ENCODE results near the gene LSM3.

The LSM3 gene

GRCh38 chr3:14234251-14235002, 55.8 kb downstream of the LSM3 start:
- no peak for DNase-seq (ENCODE audit: low read depth)
- TF ChIP-seq, protein P1, sequence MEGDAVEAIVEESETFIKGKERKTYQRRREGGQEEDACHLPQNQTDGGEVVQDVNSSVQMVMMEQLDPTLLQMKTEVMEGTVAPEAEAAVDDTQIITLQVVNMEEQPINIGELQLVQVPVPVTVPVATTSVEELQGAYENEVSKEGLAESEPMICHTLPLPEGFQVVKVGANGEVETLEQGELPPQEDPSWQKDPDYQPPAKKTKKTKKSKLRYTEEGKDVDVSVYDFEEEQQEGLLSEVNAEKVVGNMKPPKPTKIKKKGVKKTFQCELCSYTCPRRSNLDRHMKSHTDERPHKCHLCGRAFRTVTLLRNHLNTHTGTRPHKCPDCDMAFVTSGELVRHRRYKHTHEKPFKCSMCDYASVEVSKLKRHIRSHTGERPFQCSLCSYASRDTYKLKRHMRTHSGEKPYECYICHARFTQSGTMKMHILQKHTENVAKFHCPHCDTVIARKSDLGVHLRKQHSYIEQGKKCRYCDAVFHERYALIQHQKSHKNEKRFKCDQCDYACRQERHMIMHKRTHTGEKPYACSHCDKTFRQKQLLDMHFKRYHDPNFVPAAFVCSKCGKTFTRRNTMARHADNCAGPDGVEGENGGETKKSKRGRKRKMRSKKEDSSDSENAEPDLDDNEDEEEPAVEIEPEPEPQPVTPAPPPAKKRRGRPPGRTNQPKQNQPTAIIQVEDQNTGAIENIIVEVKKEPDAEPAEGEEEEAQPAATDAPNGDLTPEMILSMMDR (IDR thresholded peaks at IDR 0.05; ENCODE audit: control insufficient read depth, insufficient read depth, low read depth, low read length, missing control alignments): no peak
- H3K4me3 ChIP-seq (ENCODE audit: control insufficient read depth, low read depth, low read length): no peak overlapping the region

DNA sequence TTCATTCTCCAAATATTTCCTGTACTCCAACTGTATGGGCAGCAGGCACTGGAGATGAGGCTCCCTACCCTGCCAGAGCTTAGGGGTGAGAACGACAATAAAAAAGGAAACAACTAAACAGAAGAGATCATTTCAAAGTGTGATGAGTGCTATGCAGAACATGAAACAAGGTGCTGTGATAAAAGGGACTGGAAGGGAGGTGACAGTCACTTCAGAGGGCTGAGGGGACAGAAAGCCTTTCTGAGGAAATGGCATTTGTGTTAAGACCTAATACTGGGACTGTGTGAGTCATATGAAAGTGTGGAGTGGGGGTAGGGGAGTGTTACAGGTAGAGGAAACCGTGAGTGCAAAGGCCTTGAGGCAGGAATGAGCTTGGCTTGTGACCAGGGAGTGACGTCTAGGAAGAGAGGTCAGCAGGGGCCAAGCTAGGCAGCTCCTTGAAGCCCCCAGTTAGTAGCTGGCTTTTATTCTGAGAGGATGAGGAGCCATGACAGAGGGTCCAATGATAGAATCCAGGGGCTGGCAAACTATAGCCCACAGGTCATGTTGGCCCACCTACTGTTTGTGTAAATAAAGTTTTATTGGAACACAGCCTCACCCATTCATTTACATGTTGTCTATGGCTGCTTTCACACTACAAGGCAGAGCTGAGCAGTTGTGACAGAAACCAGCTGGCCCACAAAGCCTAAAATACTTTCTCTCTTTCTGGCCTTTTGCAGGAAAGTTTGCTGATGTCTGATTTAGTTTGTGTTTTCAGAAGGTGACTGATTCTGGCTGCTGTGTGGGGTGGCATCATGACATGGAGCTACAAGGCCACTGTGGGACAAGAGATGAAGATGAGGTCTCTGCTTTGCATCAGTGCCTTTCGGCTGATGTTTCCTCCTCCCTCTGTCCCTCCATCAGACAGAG, 56.6 kb downstream of the LSM3 start:
- no peak for DNase-seq (ENCODE audit: low read depth)
- TF ChIP-seq, protein P1 (IDR thresholded peaks at IDR 0.05; ENCODE audit: control insufficient read depth, insufficient read depth, low read depth, low read length, missing control alignments): no peak

GRCh38 chr3:14235912-14236295, 57.3 kb downstream of the LSM3 start:
- H3K4me3 ChIP-seq (ENCODE audit: control insufficient read depth, low read depth, low read length): no peak overlapping the region
- TF ChIP-seq, protein P1 (IDR thresholded peaks at IDR 0.05; ENCODE audit: control insufficient read depth, insufficient read depth, low read depth, low read length, missing control alignments): no peak
- DNase-seq (ENCODE audit: low read depth): no peak

More for the DNA sequence above, 56.6 kb downstream of the LSM3 start:
- H3K4me3 ChIP-seq (ENCODE audit: control insufficient read depth, low read depth, low read length): no peak overlapping the region

DNA sequence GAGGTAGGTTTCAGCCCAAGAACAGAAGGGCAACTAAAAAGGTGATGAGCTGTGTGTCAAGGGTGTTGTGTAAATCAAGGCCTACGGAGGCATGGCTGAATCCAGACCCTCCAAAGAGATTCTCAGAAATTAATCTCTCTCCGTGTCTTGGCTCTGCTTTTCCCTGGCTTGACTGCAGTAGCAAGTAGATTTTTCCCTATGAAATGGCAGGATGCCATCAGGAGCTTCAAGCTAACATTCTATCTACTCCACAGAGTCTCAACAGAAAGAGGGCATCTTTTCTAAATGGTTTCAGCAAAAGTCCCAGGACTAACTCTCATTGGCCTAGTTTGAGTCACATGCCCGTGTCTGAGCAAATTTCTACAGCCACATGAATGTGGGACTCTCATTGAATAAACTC, 58.3 kb downstream of the LSM3 start:
- DNase-seq (ENCODE audit: low read depth): no peak
- no peak overlapping the region for H3K4me3 ChIP-seq (ENCODE audit: control insufficient read depth, low read depth, low read length)
- TF ChIP-seq, protein P1 (IDR thresholded peaks at IDR 0.05; ENCODE audit: control insufficient read depth, insufficient read depth, low read depth, low read length, missing control alignments): no peak

- DNase-seq (ENCODE audit: low read depth): no peak
- no peak overlapping the region for H3K4me3 ChIP-seq (ENCODE audit: control insufficient read depth, low read depth, low read length)
- TF ChIP-seq, protein P1 (IDR thresholded peaks at IDR 0.05; ENCODE audit: control insufficient read depth, insufficient read depth, low read depth, low read length, missing control alignments): no peak
Observed at GRCh38 chr3:14237457-14237856, 58.8 kb downstream of the LSM3 start.

DNA sequence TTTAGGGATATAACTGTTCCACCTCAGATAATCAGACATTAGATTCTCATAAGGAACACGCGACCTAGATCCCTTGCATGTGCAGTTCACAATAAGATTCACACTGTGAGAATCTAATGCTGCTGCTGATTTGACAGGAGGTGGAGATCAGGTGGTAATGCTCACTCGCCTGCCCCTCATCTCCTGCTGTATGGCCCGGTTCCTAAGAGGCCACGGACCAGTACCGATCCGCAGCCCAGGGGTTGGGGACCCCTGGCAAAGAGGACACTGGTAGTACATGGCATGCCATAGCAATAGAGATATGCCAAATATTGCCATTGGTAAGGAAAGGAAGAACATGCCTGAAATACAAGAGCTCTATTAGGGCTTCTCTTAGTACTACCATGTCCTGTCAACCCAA, 59.7 kb downstream of the LSM3 start:
- TF ChIP-seq, protein P1 (IDR thresholded peaks at IDR 0.05; ENCODE audit: control insufficient read depth, insufficient read depth, low read depth, low read length, missing control alignments): no peak
- DNase-seq (ENCODE audit: low read depth): no peak
- H3K4me3 ChIP-seq (ENCODE audit: control insufficient read depth, low read depth, low read length): no peak overlapping the region

All from AG09309 (cell line).